WERI-Rb-1 (cell line): ENCODE data around the gene LMAN2.

Source experiments
- DNase-seq: peaks from one replicate; pipeline ENCODE4 v3.0.0-alpha.2; 2020
- H3K27ac ChIP-seq: fragments of 250-450 bp; sonication (Bioruptor Pico); 2 replicates; pipeline ENCODE4 v1.5.1; 2020; ENCODE audit warnings: mild to moderate bottlenecking, moderate library complexity
- H3K27me3 ChIP-seq: fragments of 250-450 bp; sonication (Bioruptor Pico); 2 replicates; pipeline ENCODE4 v1.5.1; 2021; ENCODE audit warnings: mild to moderate bottlenecking, low read depth, moderate library complexity; ENCODE audit not compliant: insufficient read depth, severe bottlenecking
- H3K36me3 ChIP-seq: fragments of 250-450 bp; sonication (Bioruptor Pico); 2 replicates; pipeline ENCODE4 v1.5.1; 2020; ENCODE audit warnings: mild to moderate bottlenecking, moderate library complexity
- H3K4me3 ChIP-seq: 2 replicates; pipeline ENCODE4 v1.5.1; 2011; ENCODE audit warnings: low read depth, mild to moderate bottlenecking, control low read depth, low read length
- H3K9me3 ChIP-seq: fragments of 250-450 bp; sonication (Bioruptor Pico); 2 replicates; pipeline ENCODE4 v1.5.1; 2021; ENCODE audit warnings: mild to moderate bottlenecking, moderate library complexity; ENCODE audit not compliant: severe bottlenecking
- CTCF ChIP-seq: IDR thresholded peaks from 2 replicates; pipeline ENCODE4 v1.5.1; 2011; ENCODE audit warnings: low read depth, mild to moderate bottlenecking, control low read depth, inconsistent platforms, low read length

LMAN2 gene

GRCh38 chr5:177334155-177334551, 17.3 kb downstream of the LMAN2 start:
- Histone ChIP-seq H3K36me3 (peaks cover 2% of the 10 kb centered on the region; the same call in 1 of the 2 replicates), H3K4me3 (no peak overlapping the region), H3K27ac (no peak overlapping the region), H3K27me3 (no peaks in the 10 kb centered on the region), H3K9me3 (no peaks in the 10 kb centered on the region)
- no peak for TF ChIP-seq CTCF
- DNase-seq, result no peak

- Histone ChIP-seq H3K4me3 (no peak overlapping the region), H3K27ac (no peak overlapping the region), H3K9me3 (no peaks in the 10 kb centered on the region), H3K36me3 (peaks cover 2% of the 10 kb centered on the region; the same call in 1 of the 2 replicates), H3K27me3 (no peaks in the 10 kb centered on the region)
- TF ChIP-seq CTCF, result no peak
- DNase-seq, result no peak
Measured at GRCh38 chr5:177333420-177334154, 17.9 kb downstream of the LMAN2 start.

- Histone ChIP-seq H3K4me3 (no peak overlapping the region), H3K36me3 (peaks cover 2% of the 10 kb centered on the region; the same call in 1 of the 2 replicates), H3K9me3 (no peaks in the 10 kb centered on the region), H3K27ac (no peak overlapping the region), H3K27me3 (no peaks in the 10 kb centered on the region)
- DNase-seq, result no peak
- no peak for TF ChIP-seq CTCF
Measured at GRCh38 chr5:177332896-177333260, 18.6 kb downstream of the LMAN2 start.

GRCh38 chr5:177332031-177332895, 19.2 kb downstream of the LMAN2 start:
- Histone ChIP-seq H3K36me3 (peaks cover 2% of the 10 kb centered on the region; the same call in 1 of the 2 replicates), H3K9me3 (no peaks in the 10 kb centered on the region), H3K4me3 (no peak overlapping the region), H3K27me3 (no peaks in the 10 kb centered on the region), H3K27ac (no peak overlapping the region)
- DNase-seq, result no peak
- TF ChIP-seq CTCF, result no peak

GRCh38 chr5:177330991-177331842, 20.3 kb downstream of the LMAN2 start:
- H3K36me3 ChIP-seq, result no peaks in the 10 kb centered on the region; the same call in 1 of the 2 replicates
- DNase-seq, result no peak
- H3K27ac ChIP-seq, result no peak overlapping the region
- H3K4me3 ChIP-seq, result no peak overlapping the region
- no peaks in the 10 kb centered on the region for H3K9me3 ChIP-seq
- TF ChIP-seq CTCF, result no peak
- H3K27me3 ChIP-seq, result no peaks in the 10 kb centered on the region
